GM12891 (cell line): ENCODE measurements around the gene MAD1L1.
"Not testable (repeated sequence)": the region's sequence is repeated elsewhere in the genome, so short reads cannot be mapped to it uniquely, and the experiment has no call there.

Source experiments
- DNase-seq: peaks from one replicate; pipeline ENCODE4 v3.0.0; 2011; ENCODE audit warnings: low spot score; ENCODE audit not compliant: insufficient read length
- FAIRE-seq: peaks from 2 replicates; lab custom pipeline; 2011; peaks lifted over from hg19 to GRCh38; lab: Jason Lieb, UNC
- PAX5 ChIP-seq: IDR thresholded peaks from 2 replicates; pipeline ENCODE4 v1.6.1; 2011; ENCODE audit warnings: low read length, moderate library complexity, mild to moderate bottlenecking; ENCODE audit not compliant: insufficient read depth, severe bottlenecking
- POLR2A ChIP-seq: IDR thresholded peaks from 2 replicates; pipeline ENCODE4 v1.6.1; 2011; ENCODE audit warnings: low read depth, low read length, control low read depth
- POLR2AphosphoS5 ChIP-seq: IDR thresholded peaks from 2 replicates; pipeline ENCODE4 v1.6.1; 2011; ENCODE audit warnings: low read depth, low read length, control low read depth
- POU2F2 ChIP-seq: IDR thresholded peaks from 2 replicates; pipeline ENCODE4 v1.6.1; 2011; ENCODE audit warnings: low read depth, mild to moderate bottlenecking, control low read depth, low read length, moderate library complexity
- SPI1 ChIP-seq: IDR thresholded peaks from 2 replicates; pipeline ENCODE4 v1.6.1; 2011; ENCODE audit warnings: low read depth, low read length, control low read depth
- TAF1 ChIP-seq: IDR thresholded peaks from 2 replicates; pipeline ENCODE4 v1.6.1; 2011; ENCODE audit warnings: low read depth, low read length, control low read depth

Gene MAD1L1

GRCh38 chr7:1839701-1840100 lies 393.0 kb downstream of the MAD1L1 start:
- no peak for DNase-seq
- TF ChIP-seq POU2F2 (no peak), SPI1 (no peak), TAF1 (no peak), PAX5 (no peak), POLR2A (no peak), POLR2AphosphoS5 (no peak)
- FAIRE-seq, result no peak

- FAIRE-seq, DNase-seq: not testable (repeated sequence)
Observed at GRCh38 chr7:1838911-1839531, 393.7 kb downstream of the MAD1L1 start.

- not testable (repeated sequence) for DNase-seq, FAIRE-seq
Observed at GRCh38 chr7:1838544-1838872, 394.2 kb downstream of the MAD1L1 start.

GRCh38 chr7:1837696-1838543 lies 394.8 kb downstream of the MAD1L1 start:
- not testable (repeated sequence) for DNase-seq
- FAIRE-seq, result peak; percentile 38

- FAIRE-seq, DNase-seq: not testable (repeated sequence)
Observed at GRCh38 chr7:1831933-1832535, 400.7 kb downstream of the MAD1L1 start.

GRCh38 chr7:1831471-1831870 lies 401.3 kb downstream of the MAD1L1 start:
- not testable (repeated sequence) for DNase-seq, FAIRE-seq

- FAIRE-seq, DNase-seq: not testable (repeated sequence)
Observed at GRCh38 chr7:1829668-1830067, 403.1 kb downstream of the MAD1L1 start.

GRCh38 chr7:1829111-1829510 lies 403.6 kb downstream of the MAD1L1 start:
- FAIRE-seq, result no peak
- no peak for DNase-seq
- no peak for TF ChIP-seq SPI1
- TF ChIP-seq POLR2A, result no peak
- TF ChIP-seq TAF1, result no peak
- no peak for TF ChIP-seq POLR2AphosphoS5
- TF ChIP-seq PAX5, result no peak
- TF ChIP-seq POU2F2, result no peak

- FAIRE-seq, DNase-seq: not testable (repeated sequence)
Observed at GRCh38 chr7:1828170-1828569, 404.6 kb downstream of the MAD1L1 start.

GRCh38 chr7:1827521-1827981 lies 405.2 kb downstream of the MAD1L1 start:
- not testable (repeated sequence) for FAIRE-seq, DNase-seq

- not testable (repeated sequence) for DNase-seq, FAIRE-seq
Observed at GRCh38 chr7:1826931-1827330, 405.8 kb downstream of the MAD1L1 start.

GRCh38 chr7:1825897-1826741 lies 406.6 kb downstream of the MAD1L1 start:
- no peak for FAIRE-seq
- no peak for DNase-seq
- TF ChIP-seq TAF1, result no peak
- no peak for TF ChIP-seq POLR2AphosphoS5
- TF ChIP-seq POLR2A, result no peak
- no peak for TF ChIP-seq PAX5
- TF ChIP-seq POU2F2, result no peak
- no peak for TF ChIP-seq SPI1

GRCh38 chr7:1825647-1825896 lies 407.2 kb downstream of the MAD1L1 start:
- not testable (repeated sequence) for FAIRE-seq, DNase-seq

- not testable (repeated sequence) for DNase-seq, FAIRE-seq
Observed at GRCh38 chr7:1824882-1825646, 407.7 kb downstream of the MAD1L1 start.

- FAIRE-seq, DNase-seq: not testable (repeated sequence)
Observed at GRCh38 chr7:1824151-1824881, 408.4 kb downstream of the MAD1L1 start.
